Fibroblast of upper back skin (primary cell): ENCODE measurements around the gene RPP25.

ENCODE experiments used
- DNase-seq: peaks from one replicate; pipeline ENCODE4 v3.0.0-alpha.2; 2013

Gene RPP25, protein sequence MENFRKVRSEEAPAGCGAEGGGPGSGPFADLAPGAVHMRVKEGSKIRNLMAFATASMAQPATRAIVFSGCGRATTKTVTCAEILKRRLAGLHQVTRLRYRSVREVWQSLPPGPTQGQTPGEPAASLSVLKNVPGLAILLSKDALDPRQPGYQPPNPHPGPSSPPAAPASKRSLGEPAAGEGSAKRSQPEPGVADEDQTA

DNA sequence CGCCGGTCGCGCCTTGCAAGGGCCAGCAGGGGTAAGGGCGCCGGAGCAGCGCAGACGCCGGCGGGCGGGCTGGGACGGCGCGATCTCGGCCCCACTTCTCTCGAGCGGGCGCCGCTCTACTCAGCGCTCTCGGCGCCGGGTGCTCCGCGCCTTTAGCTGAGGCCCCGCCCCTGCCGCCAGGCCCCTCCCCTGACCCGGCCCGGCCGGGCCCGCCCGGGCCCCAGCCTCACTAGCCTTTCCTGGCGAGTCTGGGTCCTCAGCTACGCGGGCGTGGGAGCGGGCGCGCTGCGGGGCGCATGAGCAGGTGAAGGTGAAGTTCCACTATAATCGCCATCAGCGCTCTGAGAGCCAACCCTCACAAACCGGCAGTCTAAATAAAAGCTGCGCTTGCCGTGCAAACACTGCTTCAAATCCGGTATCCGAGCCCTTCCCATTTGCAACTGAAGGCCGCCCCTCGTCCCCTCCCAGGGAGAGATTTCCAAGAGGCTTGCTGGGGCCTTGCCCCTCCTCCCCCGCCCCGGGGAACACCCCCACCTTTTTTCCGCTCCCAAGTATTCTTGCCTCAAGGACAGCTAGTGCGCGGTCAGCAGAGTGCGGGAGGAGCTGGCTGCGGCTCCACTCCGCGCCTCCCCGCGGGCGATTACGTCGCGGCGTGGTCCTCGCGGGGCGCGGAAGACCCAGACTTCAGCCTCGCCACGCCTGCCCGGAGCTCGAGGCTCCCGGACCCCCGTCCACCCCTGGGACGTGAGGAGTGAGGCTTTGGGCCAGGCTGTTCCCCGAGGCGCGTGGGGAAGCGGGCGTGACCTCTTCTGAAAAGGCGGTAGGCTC, at the start of gene RPP25:
Gene RPP25 (minus strand): TSS at position 125 of the 828 bp plus-strand sequence. CDS start 189 bp downstream, outside the sequence.
- peak; percentile 60 for DNase-seq

DNA sequence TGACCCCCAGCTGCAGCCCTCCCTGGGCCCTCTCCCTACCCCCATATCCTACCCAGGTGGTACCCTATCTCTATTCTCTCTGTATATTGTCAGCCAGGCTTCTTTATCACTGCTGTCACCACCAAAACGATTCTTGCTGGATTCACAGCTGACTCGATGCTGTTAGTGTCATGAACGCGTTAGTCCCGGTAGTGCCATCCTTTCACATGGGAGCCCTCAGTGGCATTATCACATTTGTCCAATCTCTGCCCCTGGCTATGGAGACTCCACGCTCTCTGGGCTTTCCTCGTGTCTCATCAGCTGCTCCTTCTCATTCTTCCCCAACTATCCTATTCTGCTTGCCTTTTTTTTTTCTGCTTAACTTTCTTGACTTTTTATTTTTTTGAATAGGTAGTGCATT, 45.8 kb upstream of the RPP25 start:
- DNase-seq = no peak

DNA sequence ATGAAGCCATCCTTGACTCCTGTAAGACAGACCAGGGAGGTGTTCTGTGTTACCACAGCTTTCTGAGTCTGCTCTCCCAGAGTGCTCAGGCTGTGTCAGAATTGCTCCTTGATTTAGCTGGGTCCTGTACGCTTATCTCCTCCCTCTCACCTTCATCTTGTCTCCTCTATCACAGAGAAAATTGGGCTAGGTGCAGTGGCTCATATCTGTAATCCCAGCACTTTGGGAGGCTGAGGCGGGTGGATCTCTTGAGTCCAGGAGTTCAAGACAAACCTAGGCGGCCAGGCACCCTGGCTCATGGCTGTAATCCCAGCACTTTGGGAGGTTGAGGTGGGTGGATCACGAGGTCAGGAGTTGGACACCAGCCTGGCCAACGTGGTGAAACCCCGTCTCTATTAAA, 44.7 kb upstream of the RPP25 start:
- no peak for DNase-seq

DNA sequence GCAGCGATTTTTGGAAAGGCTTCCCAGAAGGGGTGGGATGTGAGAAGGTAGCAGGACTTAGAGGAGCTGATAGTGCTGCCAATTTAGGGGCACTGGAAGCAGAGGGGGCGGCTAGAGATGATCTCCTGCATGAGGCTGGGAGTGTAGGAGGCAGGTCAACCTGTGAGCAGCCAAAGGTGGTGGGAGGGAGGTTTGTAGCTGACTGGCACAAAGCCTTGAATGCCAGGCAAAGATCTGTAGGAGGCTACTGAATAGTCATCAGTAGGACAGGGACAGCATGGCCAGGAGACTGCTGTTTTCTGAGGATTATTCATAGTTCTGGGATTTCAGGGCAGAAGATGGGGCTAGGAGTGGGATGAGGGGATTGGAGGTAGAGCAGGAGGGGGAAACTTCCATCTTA, 41.0 kb upstream of the RPP25 start:
- DNase-seq = no peak

DNA sequence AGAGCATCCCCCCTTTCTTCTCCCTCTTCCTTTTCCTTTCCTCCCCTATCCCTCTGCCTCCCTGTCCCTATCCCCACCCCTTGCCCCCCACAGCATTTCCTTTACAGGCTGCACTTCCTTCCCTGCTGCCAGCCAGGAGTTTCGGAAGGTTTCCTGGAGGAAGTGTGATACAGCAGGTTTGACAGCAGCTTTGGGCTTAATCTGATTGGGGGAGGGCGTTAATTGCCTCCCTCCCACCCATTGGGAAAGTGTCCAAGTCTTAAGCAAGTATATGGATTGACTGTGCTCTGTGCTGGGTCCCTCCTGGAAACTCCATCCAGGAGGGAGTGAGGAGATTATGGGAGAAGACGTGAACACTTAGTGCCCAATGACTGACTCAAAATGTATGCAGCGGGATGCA, 40.6 kb upstream of the RPP25 start:
- no peak for DNase-seq

DNA sequence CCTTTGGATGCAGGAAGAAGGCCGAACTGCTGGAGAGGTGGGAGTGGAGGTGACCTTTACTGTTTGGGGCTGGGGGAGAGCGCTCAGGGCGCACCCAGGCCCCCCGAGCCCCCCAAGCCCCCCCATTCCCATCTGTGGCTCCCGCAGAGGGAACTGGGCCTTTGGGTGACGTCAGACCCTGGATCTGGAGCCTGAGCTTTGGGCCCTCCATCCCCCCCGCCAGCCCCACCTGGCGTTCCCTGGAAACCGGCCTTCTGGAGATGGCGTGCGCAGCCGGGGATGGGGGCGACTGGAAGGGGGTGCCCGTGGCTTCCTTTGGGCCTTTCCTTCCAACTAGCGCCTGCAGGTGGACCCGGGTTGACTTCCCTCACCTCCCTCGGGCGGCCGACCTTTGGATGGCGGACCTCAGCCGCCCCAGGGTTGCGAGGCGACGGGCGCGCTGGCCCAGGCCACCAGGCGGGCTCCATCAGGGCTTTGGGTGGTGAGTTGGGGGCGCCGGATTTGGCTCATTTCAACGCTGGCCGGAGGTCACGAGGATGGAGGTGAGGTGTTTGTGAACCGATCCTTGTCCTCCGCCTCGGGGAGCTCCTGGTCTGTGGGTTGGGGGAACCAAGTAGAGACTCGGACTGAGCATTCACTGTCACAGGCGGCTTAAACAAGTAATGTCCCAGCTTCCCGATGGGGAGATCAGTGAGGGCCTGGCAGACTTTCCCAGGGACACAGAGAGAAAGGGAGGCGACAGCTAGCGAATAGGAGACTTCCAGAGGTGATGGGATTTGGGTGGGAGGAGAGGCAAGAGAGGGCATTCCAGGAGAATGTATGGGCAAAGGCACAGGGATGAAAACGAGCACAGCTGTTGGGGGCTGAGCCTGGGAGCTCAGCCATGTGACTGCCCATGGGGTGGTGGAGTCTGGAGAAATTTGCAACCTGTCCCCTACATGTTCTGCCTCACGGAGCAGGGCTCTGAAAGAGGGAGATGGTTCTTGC, 39.5 kb upstream of the RPP25 start:
- DNase-seq = no peak

DNA sequence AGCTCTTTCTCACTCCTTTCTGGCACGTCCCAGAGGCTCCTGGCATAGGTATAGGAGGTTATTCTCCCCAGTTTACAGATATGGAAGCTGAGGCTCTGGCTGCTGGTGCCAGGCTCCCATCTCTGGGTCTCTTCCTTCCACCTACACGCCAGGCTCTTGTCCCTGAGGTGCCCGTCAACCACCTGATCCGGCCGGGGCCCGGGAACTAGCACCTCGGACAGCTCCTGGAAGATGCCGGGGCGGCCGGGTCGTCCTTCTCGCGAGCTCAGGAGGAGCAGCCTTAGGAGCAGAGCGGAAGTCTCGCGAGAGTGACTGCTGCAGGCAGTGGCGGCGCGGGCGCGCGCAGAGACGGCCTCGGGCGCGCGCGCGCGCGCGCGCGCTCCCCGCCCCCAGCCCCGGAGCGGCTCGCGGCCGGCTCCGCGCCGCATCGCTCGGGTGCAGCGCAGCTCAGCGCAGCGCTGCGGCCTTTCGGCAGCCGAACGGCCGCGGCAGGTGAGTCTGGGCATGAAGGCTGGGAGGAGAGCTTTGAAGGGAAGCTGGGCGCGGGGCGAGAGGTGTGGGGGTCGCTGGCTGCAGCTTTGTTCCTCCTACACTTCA, 38.7 kb upstream of the RPP25 start, which contains the start of gene SCAMP5:
Gene SCAMP5 (plus strand): TSS at position 382 of the 597 bp plus-strand sequence. CDS start 16,277 bp downstream, outside the sequence.
- peak; percentile 92 for DNase-seq

DNA sequence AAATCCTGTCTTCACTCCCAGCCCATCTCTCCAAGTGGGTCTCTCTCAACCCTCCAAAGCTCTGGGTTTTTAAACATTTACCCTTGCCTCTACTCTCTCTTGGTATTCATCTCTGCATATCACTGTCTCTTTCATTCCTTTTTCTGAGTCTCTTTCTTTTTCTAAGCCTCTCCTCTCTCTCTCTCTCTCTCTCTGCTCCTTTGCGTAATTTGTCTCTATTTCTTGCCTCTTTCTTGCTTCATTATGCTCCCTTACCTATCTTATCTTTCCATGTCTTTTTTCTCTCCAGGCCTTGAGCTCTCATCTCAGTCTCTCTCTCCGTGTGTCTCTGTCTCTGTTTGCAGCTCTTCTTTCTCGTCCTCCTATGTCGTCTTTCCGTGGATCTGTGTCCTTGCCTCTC, 38.1 kb upstream of the RPP25 start:
- no peak for DNase-seq

DNA sequence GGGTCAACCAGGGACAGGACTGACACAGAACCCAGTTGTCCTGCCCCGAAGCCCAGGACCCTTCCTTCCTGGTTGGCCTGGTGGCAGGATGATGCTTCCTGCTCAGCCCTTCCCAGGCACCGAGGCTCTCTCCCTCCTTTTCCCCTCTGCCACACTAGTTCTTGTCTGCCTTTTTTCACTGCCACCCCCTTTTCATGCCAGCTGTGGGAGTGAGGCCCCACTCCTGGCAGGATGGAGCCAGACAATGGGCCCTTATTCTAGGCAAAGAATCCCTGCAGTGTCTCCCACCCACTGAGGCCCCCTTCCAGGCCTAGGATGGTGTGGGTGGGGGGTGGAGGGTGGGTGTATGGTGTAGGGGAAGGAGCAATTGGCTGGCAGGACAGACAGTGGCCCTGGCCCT, 37.7 kb upstream of the RPP25 start:
- DNase-seq = no peak

DNA sequence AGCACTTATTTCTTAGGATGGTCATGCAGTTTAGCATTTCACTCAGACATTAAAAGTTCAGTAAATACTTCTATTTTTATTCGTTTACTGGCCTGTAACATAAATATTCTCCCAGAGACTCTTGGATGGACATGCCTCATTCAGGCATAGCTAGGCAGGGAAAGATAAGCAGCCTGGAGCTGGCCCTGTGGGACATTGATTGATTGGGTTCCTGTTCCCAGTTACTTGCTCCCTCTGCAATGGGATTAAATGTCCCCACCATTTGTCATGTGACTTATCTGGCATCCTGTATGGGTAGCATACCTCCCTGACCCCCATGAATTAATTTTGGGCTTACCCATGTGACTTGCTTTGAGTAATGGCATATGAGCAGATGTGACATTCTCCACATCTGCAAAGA, 36.0 kb upstream of the RPP25 start:
- no peak for DNase-seq

DNA sequence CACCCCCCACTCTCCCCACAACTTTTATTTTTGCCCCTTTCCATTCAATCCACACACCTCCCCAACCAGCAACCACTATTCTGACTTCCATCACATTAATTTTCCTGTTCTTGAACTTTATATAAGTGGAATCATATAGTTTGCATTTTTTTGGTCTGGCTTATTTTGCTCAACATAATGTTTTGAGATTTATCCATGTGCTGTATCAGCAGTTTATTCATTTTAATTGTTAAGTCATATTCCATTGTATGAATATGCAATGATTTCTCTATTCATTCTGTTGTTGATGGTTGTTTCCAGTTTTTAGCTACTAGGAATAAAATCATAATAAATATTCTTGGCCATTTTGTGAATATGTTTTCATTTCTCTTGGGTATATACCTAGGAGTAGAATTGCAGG, 33.0 kb upstream of the RPP25 start:
- DNase-seq = no peak

DNA sequence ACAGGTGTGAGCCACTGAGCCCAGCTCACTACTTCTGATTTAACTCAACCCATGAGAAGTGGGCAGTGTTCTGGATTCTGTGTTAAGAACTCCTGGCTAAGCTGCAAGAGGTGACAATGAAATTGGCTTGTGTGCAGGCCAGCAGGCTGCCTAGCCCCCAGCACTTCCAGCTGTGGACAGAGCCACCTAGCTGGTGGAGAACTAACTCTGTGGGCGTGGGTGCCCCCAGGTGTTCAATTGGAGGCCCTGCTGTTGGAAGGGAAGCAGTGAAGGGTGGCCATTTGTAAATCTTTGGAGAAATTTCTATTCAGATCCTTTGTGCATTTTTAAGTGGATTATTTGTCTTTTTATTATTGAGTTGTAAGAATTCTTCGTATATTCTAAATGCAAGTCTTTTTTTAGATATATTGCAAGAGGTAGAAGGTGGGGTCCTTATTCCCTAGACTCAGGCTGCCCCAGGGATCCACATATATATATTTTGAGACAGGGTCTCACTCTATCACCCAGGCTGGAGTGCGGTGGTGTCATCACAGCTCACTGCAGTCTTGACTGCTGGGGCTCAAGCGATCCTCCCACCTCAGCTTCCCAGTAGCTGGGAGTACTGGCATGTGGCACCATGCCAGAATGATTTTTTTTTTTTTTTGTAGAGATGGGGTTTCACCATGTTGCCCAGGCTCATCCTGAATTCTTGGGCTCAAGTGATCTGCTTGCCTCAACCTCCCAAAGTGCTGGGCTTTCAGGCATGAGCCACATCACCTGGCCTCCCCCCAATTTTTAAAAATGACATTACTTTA, 31.6 kb upstream of the RPP25 start:
- peak; percentile 26 for DNase-seq

DNA sequence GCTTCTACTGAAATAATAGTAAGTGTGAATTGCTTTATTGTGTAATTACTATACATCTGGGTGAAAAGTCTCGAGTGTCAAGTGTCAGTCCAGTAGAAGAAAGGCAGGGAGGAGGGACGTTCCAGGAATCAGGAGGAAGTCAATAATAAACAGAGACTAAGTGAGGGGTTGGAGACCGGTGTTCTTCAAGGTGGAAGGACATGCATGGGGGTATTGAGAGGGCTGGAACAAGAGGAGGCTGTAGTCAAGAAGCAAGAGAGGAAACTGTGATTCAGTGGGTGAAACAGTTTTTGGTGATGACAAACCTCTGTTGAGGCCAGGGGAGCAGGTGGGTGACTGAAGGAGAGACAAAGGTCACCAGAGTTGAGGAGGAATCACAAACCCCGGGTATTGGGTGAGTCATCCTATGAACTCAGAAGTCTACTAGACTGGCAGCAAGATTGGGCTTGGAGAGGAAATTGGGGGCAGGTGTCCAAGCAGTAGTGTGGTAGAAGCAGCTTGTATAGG, 27.2 kb upstream of the RPP25 start:
- DNase-seq = no peak

DNA sequence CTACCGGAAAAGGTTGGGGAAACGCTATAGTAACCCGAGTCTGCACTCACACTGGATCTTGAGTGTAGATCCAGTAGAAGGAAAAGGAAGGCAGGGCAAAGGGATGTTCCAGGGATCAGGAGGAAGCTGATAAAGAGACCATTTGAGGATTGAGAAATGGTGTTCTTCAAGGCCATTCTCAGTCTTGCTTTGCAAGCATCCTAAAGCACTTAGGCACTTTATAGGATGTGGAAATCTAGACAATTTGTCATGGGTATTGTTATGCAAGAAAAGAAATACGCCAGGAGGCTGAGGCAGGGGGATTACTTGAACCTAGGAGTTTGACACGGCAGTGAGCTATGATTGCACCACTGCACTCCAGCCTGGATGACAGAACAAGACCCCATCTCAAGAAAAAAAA, 25.6 kb upstream of the RPP25 start:
- no peak for DNase-seq

DNA sequence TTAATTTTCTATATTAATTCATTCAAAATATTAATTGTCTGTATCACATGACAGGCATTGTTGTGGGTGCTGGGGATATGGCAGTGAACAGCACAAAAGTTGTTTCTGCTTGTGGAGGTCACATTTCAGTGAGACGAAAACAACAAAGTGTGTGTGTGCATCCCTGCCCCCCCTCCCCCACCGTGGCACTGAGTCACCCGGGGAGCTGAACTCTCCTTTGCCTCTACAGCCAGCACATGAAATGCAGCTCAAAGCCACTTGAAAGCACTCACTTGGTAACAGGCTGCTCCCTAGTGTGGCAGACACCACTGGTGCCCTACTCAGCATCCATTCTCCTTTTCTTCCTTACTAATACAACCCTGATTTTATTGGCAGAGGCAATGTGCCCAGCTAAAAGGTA, 21.9 kb upstream of the RPP25 start:
- DNase-seq = peak; percentile 17

DNA sequence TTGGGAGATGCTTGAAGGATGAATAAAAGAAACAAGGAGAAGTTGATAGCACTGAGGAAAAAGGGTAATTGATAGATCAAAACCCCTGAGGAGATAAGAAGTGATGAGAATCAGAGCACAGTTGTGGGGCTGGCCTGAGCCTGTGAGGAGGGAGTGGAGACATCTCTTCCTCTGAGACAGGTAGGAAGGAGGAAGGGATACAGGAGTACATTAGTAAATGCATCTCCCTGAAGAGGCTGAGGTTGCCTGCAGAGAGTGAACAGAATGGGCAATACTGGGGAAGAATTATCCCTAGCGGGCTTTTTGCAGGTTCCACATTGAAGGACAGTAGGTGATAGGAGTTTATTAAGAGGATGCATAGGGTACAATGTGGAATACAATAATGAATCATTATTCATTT, 21.5 kb upstream of the RPP25 start:
- DNase-seq = no peak

DNA sequence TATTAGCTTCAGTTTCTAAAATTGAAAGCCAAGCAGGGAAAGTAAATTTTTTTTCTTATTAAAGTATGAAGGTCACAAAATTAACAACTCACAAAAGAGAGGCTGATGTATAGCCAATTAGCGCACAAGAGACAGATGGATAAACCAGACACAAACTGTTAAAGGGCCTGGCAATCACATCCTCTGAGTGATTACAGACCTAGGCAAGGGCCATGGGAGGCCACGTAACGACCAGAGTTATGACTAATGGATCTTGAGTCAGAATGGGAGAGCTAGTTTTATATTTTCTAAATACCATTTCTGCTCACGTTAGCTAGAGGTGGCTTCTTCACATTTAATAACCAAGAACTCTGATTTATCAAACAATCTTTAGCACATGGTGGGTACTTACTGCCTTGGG, 21.0 kb upstream of the RPP25 start:
- no peak for DNase-seq

DNA sequence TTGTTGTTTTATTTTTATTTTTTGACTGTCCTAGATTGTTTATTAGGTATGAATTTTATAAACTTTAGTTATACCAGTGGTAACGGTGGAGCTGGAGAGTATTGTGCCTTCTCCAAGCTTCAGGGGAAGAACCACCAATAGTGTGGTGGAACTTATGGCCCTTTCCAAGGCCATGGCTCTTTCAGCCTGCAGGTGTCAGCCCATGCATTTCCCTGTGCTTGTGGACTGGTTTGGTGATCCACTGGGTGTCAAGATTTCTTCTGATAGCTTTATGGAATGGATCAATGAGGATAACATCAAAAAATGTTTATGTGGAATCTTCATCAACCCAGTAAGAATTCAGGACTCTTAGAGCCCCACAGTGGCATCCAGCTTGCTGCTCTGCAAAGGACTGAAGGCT, 19.6 kb upstream of the RPP25 start:
- no peak for DNase-seq

DNA sequence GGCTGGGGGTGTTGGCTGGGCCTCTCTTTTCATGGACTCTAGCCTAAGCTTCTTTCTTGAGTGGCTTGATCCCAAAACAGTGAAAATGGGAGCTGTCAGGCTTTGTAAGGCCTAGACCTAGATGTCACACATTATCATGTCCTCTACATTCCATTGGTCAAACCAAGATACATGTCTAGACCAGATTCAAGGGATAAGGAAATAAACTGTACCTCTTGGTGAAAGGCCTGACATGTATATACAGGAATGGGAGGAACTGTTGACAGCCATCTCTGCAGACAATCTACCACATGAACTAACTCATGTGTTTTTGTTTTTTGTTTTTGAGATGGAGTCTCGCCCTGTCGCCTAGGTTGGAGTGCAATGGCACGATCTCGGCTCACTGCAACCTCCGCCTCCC, 11.1 kb upstream of the RPP25 start:
- DNase-seq = no peak

DNA sequence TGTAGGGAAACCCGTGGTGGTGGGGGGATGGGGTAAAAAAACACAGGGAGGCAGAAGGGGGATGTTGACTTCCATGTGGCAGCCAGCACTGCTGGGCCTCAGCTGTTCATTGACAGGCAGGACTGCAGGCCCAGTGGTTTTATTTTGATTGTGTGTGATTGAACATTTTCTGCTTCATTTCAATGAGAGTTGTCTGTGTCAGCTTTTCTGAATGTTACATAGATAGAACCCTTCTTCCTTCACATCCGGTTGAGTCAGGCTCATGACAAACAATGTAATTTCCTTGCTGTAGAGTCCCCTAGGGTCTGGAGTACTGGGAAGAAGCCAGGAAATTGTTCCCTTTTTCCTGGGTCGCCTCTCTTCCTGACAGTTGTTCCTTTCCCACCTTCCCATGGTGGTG, 8.2 kb upstream of the RPP25 start:
- DNase-seq = peak; percentile 60

DNA sequence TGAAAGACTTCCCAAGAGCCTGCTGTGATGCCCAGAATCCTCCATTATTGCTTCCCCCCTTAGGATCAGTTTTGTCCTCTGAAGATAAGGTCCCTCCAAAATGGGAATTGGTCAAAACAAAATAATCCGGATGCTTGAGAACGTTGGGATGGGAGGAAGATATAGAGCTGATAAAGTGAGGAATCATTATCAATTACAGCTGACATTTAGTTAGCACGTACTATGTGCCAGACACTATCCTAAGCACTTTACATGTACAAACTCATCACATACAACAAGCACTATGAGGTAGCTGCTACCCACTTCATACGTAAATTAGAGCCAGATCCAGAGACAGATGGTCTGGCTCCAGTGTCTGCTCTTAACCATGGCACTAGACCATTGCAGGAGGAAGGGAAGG, 6.6 kb upstream of the RPP25 start:
- DNase-seq = no peak

DNA sequence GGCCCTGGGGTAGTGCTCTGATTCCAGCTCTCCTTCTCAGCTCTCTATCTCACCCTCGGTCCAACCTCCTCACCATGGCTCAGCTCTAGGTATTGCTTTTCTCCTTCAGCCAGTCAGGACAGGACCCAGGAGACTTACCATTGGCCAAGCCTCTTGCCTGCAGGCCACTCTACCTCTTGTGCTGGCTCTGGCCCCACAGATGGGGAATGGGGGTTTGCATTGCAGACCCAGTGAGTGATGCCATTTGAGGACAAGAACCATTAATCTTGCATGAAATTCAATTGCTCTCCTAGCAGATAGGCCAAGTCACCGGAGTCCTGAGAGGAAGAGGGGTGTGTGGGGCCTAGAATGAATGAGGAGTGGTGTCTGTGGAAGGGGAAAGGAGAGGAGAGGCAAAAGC, 6.1 kb upstream of the RPP25 start:
- no peak for DNase-seq
